GM18951 (cell line): ENCODE measurements around the gene VIM.

ENCODE experiments used
- POLR2A ChIP-seq: IDR thresholded peaks from 4 replicates; pipeline ENCODE4 v1.6.1; 2011; ENCODE audit warnings: mild to moderate bottlenecking; ENCODE audit not compliant: insufficient read length, insufficient read depth; ENCODE audit errors: extremely low read depth
- in situ Hi-C: fragments of 300-500 bp; cut with MboI; formaldehyde crosslinking; loops from one replicate; pipeline ENCODE4 v1.12.0; 2022; ENCODE audit warnings: low sequenced_read_pairs, mixed read lengths, inconsistent platforms; ENCODE audit not compliant: unreplicated experiment

Gene VIM

DNA sequence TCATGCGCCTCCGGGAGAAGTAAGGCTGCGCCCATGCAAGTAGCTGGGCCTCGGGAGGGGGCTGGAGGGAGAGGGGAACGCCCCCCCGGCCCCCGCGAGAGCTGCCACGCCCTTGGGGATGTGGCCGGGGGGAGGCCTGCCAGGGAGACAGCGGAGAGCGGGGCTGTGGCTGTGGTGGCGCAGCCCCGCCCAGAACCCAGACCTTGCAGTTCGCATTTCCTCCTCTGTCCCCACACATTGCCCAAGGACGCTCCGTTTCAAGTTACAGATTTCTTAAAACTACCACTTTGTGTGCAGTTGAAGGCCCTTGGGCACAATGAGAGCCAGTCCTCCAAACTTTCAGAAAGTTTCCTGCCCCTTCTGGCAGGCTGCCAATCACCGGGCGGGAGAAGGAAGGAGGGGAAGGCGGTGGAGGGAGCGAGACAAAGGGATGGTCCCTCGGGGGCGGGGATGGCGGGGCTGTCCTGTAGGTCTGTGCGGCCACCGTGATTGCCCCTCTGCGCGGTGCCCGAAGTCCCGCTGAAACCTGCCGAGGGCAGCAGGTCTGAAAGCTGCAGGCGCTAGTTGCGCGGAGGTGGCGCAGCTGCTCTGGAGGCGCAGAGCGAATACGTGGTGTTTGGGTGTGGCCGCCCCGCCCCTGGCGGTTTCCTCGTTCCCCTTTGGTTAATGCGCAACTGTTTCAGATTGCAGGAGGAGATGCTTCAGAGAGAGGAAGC, 2.1 kb downstream of the VIM start:
- peak; percentile 80 for TF ChIP-seq POLR2A
- in situ Hi-C loops = no loop called here

DNA sequence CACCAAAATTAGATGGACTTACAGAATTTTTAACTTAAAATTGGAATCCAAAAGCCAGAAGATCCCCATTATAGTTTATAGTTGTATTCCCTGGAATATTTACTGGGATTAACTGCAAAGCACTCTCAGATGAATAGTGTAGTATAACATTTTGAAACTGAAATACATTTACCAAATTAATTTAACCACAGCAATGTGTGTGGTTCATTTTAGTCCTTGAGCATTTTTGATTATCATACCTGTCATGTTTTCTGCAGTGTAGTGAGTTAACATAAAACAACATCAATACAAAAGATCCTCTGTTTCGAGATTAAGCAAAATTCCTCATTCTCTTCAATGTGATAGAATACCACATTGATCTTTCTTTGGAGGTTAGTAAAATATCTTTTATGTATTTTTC, 3.7 kb downstream of the VIM start:
- TF ChIP-seq POLR2A = no peak
- in situ Hi-C loops = no loop called here

DNA sequence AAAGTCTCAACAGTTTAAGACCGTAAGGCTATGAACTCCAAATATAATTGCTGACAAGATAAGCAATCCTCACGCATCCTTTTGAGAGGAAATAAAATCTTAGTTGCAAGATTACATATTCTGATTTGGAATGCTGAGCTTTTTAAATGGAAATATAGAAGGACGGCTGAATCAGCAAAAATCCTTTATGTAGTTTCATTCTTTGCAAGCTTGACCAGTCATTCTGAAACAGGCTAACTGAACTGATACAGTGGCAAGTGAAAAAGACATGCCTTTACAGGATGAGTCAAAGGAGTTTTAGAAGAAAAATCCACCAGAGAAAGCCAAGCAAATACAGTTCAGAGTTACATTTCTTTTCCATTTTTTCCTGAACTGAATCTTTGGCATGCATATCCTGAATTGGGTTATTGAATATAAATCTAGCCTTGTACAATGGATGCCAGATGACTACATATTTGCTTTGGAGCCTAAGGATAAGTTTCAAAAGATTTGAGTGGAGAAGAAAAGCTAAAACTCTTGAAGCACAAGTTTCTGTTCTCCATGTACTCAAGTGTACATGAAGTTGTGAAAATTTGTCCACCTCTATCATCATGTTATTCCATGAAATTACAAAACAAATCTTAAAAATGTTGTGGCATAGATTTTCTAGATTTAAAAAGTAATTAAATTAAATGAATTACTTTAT, 4.4 kb downstream of the VIM start:
- in situ Hi-C loops = no loop called here
- no peak for TF ChIP-seq POLR2A

DNA sequence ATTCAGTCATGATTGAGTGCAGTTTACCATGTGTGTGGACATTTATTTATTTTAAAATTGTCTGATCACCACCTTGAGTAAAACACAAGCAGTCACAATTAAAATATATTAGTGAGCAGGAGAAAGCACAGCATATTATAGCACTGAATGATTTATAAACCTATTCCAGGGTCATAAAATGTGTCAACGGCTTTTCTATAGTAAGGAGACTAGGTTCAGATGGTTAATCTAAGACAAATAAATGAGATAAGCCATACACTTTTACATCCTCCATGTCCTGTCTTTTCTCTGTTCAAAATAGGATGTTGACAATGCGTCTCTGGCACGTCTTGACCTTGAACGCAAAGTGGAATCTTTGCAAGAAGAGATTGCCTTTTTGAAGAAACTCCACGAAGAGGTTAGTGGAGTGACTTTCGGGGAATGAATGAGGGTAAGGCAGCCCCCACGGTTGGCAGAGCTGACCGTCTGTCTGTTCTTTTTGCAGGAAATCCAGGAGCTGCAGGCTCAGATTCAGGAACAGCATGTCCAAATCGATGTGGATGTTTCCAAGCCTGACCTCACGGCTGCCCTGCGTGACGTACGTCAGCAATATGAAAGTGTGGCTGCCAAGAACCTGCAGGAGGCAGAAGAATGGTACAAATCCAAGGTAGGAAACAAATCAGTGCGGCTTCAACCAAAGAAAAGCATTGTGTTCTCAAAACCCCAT, 5.4 kb downstream of the VIM start:
- in situ Hi-C loops = no loop called here

DNA sequence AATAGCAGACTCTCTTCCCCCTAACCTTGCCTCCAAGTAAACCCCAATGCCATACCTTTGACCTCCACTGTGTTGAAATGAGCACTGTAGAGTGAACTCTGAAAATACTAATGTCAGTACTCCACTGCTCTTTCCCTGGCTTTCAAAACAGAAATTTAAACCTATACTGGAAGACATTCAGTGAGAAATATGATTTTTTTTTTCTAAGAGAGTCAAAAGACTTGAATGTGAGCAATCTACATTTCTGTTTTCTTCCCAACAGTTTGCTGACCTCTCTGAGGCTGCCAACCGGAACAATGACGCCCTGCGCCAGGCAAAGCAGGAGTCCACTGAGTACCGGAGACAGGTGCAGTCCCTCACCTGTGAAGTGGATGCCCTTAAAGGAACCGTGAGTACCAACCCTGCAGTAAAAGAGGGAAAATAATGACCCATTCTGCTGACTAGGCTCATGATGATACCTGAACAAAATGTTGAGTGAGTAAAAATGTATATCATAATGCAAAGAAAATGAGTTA, 6.4 kb downstream of the VIM start:
- in situ Hi-C loops = no loop called here
- no peak for TF ChIP-seq POLR2A

More for the DNA sequence above, 5.4 kb downstream of the VIM start:
- no peak for TF ChIP-seq POLR2A

DNA sequence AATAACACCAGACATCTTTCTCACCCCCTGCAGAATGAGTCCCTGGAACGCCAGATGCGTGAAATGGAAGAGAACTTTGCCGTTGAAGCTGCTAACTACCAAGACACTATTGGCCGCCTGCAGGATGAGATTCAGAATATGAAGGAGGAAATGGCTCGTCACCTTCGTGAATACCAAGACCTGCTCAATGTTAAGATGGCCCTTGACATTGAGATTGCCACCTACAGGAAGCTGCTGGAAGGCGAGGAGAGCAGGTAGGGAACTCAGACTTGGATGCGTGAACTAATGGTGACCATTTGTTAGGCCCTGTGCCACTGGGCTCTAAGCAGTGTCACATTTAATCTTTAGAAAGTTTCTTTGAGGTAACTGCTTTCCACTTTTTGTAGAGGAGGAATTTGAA, 7.1 kb downstream of the VIM start:
- TF ChIP-seq POLR2A = no peak

DNA sequence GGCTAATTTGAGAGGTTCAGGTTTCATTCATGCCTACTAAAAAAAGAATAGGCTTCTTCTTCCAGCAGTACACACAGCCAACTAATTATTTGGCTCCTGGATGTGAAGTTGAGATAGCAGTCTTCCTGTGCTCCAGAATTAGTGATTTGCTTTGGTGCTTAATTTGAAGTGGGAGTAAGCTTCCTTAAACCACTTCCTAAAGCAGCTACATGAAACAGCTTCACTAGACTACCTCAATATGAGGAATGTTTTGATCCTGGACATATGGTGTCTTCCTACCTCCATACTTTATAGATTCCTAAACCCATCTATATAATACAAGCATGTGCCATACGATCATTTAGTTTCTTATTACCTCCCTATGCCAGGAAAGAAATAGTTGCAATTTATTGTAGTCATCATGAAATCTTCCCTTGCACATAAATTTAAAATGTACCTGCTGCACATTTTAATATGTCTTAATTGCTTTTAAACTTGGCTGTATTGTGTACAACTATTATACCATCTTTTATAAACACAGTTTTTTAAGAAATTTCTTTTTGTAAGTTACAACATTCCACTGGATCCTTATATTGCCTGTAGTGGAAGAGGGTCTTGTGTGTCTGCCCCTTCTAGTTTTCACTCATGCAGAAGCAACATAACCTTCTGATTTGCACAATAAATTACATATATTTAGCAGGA, 8.6 kb downstream of the VIM start:
- in situ Hi-C loops = no loop called here
- no peak for TF ChIP-seq POLR2A

More for the DNA sequence above, 7.1 kb downstream of the VIM start:
- in situ Hi-C loops = no loop called here

DNA sequence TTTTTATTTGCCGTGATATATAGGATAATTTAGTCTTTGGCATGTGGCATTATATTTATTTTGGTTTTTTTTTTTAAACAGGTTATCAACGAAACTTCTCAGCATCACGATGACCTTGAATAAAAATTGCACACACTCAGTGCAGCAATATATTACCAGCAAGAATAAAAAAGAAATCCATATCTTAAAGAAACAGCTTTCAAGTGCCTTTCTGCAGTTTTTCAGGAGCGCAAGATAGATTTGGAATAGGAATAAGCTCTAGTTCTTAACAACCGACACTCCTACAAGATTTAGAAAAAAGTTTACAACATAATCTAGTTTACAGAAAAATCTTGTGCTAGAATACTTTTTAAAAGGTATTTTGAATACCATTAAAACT, 9.1 kb downstream of the VIM start:
- TF ChIP-seq POLR2A = no peak
- in situ Hi-C loops = no loop called here

DNA sequence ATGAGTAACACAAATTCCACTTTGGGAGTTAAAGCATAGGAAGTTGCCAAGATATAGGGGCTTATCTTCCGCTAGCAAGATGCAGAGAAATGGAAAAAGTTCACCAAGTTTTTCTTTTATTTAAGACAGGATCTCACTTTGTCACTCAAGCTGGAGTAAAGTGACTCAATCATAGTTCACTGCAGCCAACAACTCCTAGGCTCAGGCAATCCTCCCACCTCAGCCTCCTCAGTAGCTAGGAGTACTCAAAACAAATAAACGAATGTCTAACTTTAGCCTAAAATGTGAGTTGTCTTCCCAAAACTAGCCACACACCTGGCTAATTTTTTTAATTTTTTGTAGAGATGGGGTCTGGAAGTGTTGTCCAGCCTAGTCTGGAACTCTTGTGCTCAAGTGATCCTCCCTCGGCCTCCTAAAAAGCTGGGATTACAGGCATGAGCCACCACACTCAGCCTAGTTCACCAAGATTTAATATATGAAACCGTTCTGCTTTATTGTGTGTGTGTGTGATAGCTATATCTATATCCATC, 9.9 kb downstream of the VIM start:
- in situ Hi-C loops = no loop called here
- no peak for TF ChIP-seq POLR2A

DNA sequence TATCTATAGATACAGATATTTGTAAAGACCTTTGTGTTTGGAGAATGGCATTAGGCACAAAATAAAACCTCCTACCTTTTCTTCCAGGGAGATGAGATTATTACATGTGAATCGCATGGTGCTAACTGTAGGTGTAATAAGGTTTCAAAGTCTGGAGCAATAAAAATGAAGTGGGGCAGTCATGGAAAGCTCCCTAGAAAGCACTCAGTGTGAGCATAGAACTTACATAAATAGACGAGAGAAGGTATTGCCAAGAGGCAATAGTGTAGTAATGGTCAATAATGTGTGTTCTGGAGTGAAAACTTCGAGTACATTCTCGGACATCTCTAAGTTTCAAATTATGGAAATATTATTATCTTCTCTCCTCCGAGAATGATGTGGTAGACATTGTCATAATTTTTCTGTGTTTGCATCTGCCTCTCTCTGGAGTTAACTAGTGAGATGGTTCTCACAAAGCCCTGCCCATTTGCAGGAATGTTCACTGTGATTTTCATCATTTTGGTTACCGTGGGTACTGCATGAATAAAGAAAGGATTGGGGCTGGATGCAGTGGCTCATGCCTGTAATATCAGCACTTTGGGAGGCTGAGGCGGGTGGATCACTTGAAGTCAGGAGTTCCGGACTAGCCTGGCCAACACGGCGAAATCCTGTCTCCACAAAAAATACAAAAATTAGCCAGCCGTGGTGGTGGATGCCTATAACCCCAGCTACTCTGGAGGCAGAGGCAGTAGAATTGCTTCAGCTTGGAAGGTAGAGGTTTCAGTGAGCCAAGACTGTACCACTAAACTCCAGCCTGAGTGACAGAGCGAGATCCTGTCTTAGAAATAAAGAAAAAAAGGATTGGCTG, 10.6 kb downstream of the VIM start:
- in situ Hi-C loops = no loop called here
- no peak for TF ChIP-seq POLR2A

DNA sequence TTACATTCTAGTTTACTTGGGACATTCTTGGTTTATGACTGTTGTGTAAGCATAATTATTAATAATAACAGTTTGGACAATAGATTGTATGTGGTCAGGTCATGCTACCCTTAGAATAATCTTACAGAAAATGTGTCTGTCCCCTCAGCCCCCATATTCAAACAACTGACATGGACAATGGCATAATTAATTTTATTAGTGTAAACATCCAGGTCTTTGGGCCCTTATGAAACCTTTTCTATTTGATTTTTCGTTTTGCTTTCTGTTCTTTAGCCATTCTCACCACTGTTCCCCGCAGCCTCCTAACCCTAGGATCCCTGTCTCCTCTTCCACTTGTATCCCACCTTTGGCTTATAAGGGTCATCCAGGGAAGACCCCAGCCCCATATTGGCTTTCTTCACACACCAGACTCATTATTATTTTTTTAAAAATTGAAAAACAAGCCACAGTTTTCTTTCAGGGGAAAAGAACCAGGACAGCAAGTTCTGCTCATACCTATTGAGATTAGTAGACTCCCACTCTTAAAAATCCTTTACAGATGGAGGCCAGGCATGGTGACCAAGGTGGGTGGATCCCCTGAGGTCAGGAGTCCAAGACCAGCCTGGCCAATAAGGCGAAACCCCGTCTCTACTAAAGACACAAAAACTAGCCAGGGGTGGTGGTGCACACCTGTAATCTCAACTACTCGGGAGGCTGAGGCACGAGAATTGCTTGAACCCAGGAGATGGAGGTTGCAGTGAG, 11.5 kb downstream of the VIM start:
- in situ Hi-C loops = no loop called here
- TF ChIP-seq POLR2A = no peak

DNA sequence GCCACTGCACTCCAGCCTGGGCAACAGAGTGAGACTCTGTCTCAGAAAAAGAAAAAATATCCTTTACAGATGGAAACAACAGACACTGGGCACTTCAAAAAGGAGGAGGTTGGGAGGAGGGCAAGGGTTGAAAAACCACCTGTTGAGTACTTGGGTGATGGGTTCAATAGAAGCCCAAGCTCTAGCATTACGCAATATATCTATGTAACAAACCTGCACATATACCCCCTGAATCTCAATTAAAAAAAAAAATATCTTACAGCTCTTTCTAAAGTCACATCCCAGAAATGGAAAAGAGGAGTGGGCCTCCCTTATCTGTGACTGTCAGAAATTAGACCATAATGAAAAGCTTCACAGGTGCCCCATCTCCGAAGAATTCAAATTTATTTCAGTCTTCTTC, 12.1 kb downstream of the VIM start:
- in situ Hi-C loops = no loop called here
- no peak for TF ChIP-seq POLR2A

DNA sequence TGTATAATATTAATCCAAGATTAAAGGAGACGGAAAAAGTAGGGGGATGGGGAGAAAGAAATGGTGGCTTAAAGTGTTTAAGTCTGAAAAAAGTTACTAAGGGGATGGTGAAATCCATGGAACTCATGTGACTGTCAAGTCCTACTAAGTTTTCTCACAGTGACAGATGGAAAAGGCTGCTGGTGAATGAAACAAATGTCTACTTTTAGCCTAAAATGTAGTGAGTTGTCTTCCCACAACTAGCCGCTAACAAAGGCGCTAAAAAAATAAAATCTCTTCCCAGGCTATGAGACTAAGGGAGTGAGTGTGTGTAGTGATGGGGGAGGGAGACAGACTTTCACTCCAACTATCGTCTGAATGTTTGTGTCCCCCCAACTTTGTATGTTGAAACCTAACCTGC, 12.6 kb downstream of the VIM start:
- in situ Hi-C loops = no loop called here
- no peak for TF ChIP-seq POLR2A
